Measurements from ENCODE around the gene MORN1. TPM values are rescaled to one million over a fixed set of nuclear protein-coding genes. Genes with fewer than 3 reads are reported as not detected.

Gene MORN1
- total and polyA plus RNA-seq, 9 of the 15 experiments (the other 6 are each of a cell fraction or from before 2014, with no cell fraction given) = 0.24 to 9.3 (median 4.2) TPM

- H3K79me2 ChIP-seq (ENCODE audit: control insufficient read depth, insufficient read depth, low read length) = peaks cover 80% of the 10 kb centered on the region
- 0 out of 3 replicates have a peak, but pooled peaks cover 4% of the 10 kb centered on the region for H3K36me3 ChIP-seq (ENCODE audit: control insufficient read depth, insufficient read depth, low read length)
- peaks cover 30% of the 10 kb centered on the region for H4K20me1 ChIP-seq (replicated peaks; ENCODE audit: control insufficient read depth, insufficient read depth, low read length)
- peaks cover 11% of the 10 kb centered on the region for H3K9me1 ChIP-seq (ENCODE audit: control insufficient read depth, insufficient read depth, low read length)
- peak overlapping the region; percentile 46; the same call in 1 of the 3 replicates for H3K27ac ChIP-seq (ENCODE audit: extremely low read depth, low read depth, low read length)
- no peak overlapping the region for H3K4me3 ChIP-seq
- BruUV-seq (replicated peaks) = no TSS peak
- H3K9ac ChIP-seq (ENCODE audit: insufficient read depth in 1 of 2, low read depth in 2 of 2, low read length in 2 of 2) = peak overlapping the region in 1 of 2 experiments; percentile 80; a peak in 2 of 4 replicates
- FAIRE-seq (no peak), ATAC-seq (peak; percentile 61), DNase-seq (ENCODE audit: extremely low read depth in 1 of 4, low spot score in 3 of 4) (peak in 3 of 4 experiments; percentile 36 to 58 (median 44))
- H3K9me3 ChIP-seq (replicated peaks; ENCODE audit: control insufficient read depth, insufficient read depth, low read depth, low read length) = no peaks in the 10 kb centered on the region
- no peaks in the 10 kb centered on the region for H3K27me3 ChIP-seq (ENCODE audit: control insufficient read depth in 2 of 2, insufficient read depth in 2 of 2, low read length in 2 of 2)
- H3K4me2 ChIP-seq (ENCODE audit: insufficient read depth, low read length) = peak overlapping the region; percentile 27; the same call in 1 of the 2 replicates
- intact Hi-C loops (cut with micrococcal nuclease) (no loop called here), in situ Hi-C loops (cut with MboI) (no loop called here)
- WGBS (ENCODE audit: insufficient coverage, low coverage, missing lambda C conversion rate) = 51% methylated on average over 5 of the region's 7 CpGs
- H3K4me1 ChIP-seq (replicated peaks in 1 of 2; ENCODE audit: control insufficient read depth in 2 of 2, insufficient read depth in 2 of 2, low read length in 2 of 2) = peaks cover 16 to 76% of the 10 kb centered on the region in 2 experiments
- TF ChIP-seq BHLHE40 (IDR thresholded peaks at IDR 0.05; ENCODE audit: low read length) (peak; percentile 20; the same call in 1 of the 2 replicates), L3MBTL2 (IDR thresholded peaks at IDR 0.05) (0 out of 2 replicates have a peak, but pooled peaks have one; percentile 20), ZBTB7A (IDR thresholded peaks at IDR 0.05; ENCODE audit: borderline replicate concordance, control insufficient read depth, low read depth, low read length) (0 out of 2 replicates have a peak, but pooled peaks have one; percentile 2), JUND (IDR thresholded peaks at IDR 0.05; ENCODE audit: borderline replicate concordance, low read depth, low read length) (no peak), JUND (tag; IDR thresholded peaks at IDR 0.05; ENCODE audit: borderline replicate concordance, low read depth, low read length) (no peak)
- H2AFZ ChIP-seq (ENCODE audit: low read depth, low read length) = no peak overlapping the region
- CTCF ChIA-PET (ENCODE audit: low intra/inter-chr PET ratio) = no interaction called here
- POLR2A ChIA-PET = interaction anchor here (0.6 to 1.1 kb wide), 2 partner anchors 48 to 57 kb away, joined by 3 read pairs; no protein-coding TSS in a partner anchor
Measured at GRCh38 chr1:2290171-2290578, 101.2 kb downstream of the MORN1 start.

GRCh38 chr1:2289607-2290006, 101.7 kb downstream of the MORN1 start:
- CTCF ChIA-PET (ENCODE audit: low intra/inter-chr PET ratio) = no interaction called here
- H4K20me1 ChIP-seq (replicated peaks; ENCODE audit: control insufficient read depth, insufficient read depth, low read length) = peaks cover 27% of the 10 kb centered on the region
- intact Hi-C loops (cut with micrococcal nuclease) = no loop called here
- TF ChIP-seq PRDM10 (IDR thresholded peaks at IDR 0.05; ENCODE audit: partially characterized antibody) (no peak), TFAM (CRISPR knock-in tag; conservative IDR thresholded peaks at IDR 0.05) (no peak), ZNF282 (CRISPR knock-in tag; IDR thresholded peaks at IDR 0.05) (no peak), PATZ1 (CRISPR knock-in tag; IDR thresholded peaks at IDR 0.05; ENCODE audit: borderline replicate concordance) (no peak), MECOM (CRISPR knock-in tag; IDR thresholded peaks at IDR 0.05) (no peak)

More at GRCh38 chr1:2289607-2290006, 101.7 kb downstream of the MORN1 start:
- Histone ChIP-seq H3K4me1 (replicated peaks in 1 of 2; ENCODE audit: control insufficient read depth in 2 of 2, insufficient read depth in 2 of 2, low read length in 2 of 2) (peaks cover 16 to 73% of the 10 kb centered on the region in 2 experiments), H2AFZ (ENCODE audit: low read depth, low read length) (no peak overlapping the region), H3K79me2 (ENCODE audit: control insufficient read depth, insufficient read depth, low read length) (peaks cover 79% of the 10 kb centered on the region), H3K9me1 (ENCODE audit: control insufficient read depth, insufficient read depth, low read length) (peaks cover 7% of the 10 kb centered on the region), H3K27me3 (ENCODE audit: control insufficient read depth in 2 of 2, insufficient read depth in 2 of 2, low read length in 2 of 2) (no peaks in the 10 kb centered on the region), H3K9me3 (replicated peaks; ENCODE audit: control insufficient read depth, insufficient read depth, low read depth, low read length) (no peaks in the 10 kb centered on the region), H3K27ac (ENCODE audit: extremely low read depth, low read depth, low read length) (no peak overlapping the region), H3K4me3 (no peak overlapping the region), H3K36me3 (ENCODE audit: control insufficient read depth, insufficient read depth, low read length) (0 out of 3 replicates have a peak, but pooled peaks cover 2% of the 10 kb centered on the region), H3K9ac (ENCODE audit: insufficient read depth in 1 of 2, low read depth in 2 of 2, low read length in 2 of 2) (peak overlapping the region in 1 of 2 experiments; percentile 80; a peak in 2 of 4 replicates), H3K4me2 (ENCODE audit: insufficient read depth, low read length) (no peak overlapping the region)
- DNase-seq (ENCODE audit: extremely low read depth in 1 of 4, low spot score in 3 of 4) (no peak), ATAC-seq (no peak), FAIRE-seq (no peak)
- POLR2A ChIA-PET = interaction anchor here (0.6 to 1.3 kb wide), 2 partner anchors 8 to 20 kb away, joined by 3 to 4 read pairs; no protein-coding TSS in a partner anchor
- in situ Hi-C loops (cut with MboI) = no loop called here
- 54% methylated on average over 2 of the region's 9 CpGs for WGBS (ENCODE audit: insufficient coverage, low coverage, missing lambda C conversion rate)
- BruUV-seq (replicated peaks) = no TSS peak

Data from K562 (cell line).